C1 segment of cervical spinal cord (tissue), 14 donors: ENCODE results near the gene ABTB2.
A peak's percentile ranks its signal among the peaks of the same experiment; 100 is the strongest.
"Not testable (repeated sequence)": the region's sequence is repeated elsewhere in the genome, so short reads cannot be mapped to it uniquely, and the experiment has no call there.

Experiments used
- DNase-seq, 14 donors: peaks; one replicate each; lab custom pipeline; 2025; lab: John Stamatoyannopoulos, UW

ABTB2 gene

GRCh38 chr11:34357701-34358257 is at the start of gene ABTB2:
Gene ABTB2, minus strand, starts transcription at chr11:34358010.
- DNase-seq = peak; percentile 58 to 97 (median 90)

- DNase-seq = no peak
Measured at GRCh38 chr11:34407121-34407813, 49.5 kb upstream of the ABTB2 start.

DNA sequence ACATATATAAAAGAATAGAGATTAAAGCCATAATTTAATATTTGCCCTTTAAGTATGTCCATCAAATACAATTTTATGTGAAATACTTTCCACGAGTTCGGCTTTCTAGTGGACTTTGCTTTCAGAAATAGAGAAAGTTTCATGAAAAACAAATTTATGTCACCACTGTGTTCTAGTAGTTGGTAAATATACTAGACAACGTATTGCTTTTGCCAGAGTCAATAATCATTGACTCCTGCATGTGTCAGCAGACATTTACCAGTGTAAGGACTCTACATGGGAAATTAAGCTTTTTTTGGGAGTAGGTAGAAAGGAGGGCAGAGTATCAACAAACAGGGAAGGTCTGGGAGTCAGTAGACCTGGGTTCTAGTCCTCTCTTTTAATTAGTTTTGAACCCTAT is 48.6 kb upstream of the ABTB2 start:
- no peak for DNase-seq

- DNase-seq = no peak
Measured at GRCh38 chr11:34405079-34405858, 47.5 kb upstream of the ABTB2 start.

- no peak for DNase-seq
Measured at GRCh38 chr11:34404280-34404679, 46.5 kb upstream of the ABTB2 start.

GRCh38 chr11:34403431-34403830 is 45.6 kb upstream of the ABTB2 start:
- no peak for DNase-seq

DNA sequence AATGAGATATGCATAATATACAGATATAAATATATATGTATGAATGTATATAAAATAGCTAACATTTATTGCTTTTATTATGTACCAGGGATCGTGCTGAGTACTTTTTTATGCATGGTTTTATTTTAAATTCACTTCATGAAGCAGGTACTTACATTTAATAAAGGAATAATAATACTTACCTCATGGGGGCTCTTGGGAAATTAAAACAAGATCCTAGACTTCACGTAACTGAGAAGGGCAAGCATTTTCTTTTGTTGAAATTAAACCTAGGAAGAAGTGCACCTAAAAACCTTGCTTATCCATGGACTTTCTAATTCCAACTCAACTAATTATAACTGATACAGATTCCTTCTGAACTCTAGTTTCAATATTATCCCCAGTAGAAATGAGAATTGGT is 40.0 kb upstream of the ABTB2 start:
- no peak for DNase-seq

DNA sequence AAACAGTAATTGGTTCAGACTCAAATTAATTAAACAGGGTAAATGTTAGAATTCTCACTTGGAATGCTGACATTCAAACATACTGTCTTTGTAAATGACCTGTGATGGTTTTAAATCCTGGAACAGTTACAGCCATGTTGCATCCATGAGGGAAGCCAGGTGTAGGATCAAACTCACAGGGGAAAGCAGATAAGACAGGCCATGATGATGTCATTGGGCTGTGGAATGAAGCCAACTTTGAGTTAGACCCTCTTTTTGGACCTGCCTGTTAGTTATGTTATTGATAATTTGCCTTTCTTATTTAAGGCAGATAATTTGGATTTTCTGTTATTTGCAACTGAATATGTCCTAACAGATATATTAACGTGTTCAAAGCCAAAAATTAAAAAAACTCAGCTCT is 39.3 kb upstream of the ABTB2 start:
- no peak for DNase-seq

- no peak for DNase-seq
Measured at GRCh38 chr11:34395916-34396550, 38.2 kb upstream of the ABTB2 start.

DNA sequence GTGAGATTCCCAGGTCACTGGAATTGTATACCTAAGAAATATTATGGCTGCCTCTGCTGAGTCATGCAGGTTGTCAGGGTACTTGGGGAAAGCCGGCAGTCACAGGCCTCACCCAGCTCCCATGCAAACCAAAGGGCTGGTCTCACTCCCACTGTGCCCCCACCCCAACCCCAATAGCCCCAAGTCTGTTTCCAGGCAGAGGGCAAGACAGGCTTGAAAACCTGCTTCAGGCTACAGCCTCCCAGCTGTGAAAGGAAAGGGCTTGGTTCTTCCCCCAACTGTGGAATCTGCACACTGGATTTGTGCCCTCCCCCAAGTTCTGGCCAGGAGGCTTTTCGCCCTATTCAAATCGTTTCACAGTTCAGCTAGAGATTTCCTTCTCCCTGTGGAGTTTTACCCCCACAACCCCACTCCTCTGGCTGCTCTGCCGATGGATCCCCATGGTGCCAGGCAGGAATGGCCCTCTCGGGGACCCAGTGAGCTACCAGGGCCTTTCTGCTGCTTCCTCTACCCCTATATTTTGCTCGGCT is 37.0 kb upstream of the ABTB2 start:
- no peak for DNase-seq

GRCh38 chr11:34387653-34388052 is 29.8 kb upstream of the ABTB2 start:
- no peak for DNase-seq

DNA sequence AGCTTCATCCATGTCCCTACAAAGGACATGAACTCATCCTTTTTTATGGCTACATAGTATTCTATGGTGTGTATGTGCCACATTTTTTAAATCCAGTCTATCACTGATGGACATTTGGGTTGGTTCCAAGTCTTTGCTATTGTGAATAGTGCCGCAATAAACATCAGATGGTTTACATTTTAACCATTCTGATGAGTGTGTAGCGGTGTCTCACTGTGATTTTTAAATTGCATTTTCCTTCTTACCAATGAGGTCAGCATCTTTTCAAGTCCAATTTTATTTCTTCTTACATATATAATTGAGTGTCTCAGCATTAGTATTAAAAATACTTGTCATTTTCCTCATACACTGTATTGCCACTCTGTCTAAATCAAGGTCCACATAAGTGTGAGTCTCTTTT is 28.5 kb upstream of the ABTB2 start:
- not testable (repeated sequence) for DNase-seq

GRCh38 chr11:34382532-34383276 is 24.9 kb upstream of the ABTB2 start:
- no peak for DNase-seq

GRCh38 chr11:34381775-34382174 is 24.0 kb upstream of the ABTB2 start:
- no peak for DNase-seq

DNA sequence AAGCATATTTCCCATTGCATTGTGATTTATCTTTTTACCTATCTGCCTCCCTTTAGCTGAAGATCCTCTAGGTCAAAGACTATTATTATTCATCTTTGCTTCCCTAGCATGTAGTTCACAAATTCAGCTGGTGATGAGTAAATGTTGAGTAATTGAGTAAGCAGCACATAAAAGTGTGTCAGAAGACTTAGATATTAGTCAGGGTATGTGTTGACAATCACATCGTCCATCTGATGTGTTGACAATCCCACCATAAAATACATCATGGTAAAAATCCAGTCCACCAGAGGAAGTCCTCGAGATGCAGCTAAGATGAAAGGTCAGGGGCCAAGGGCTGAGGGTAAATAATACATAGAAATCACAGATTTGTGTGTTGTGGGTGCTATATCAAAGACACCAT is 22.9 kb upstream of the ABTB2 start:
- DNase-seq = no peak

GRCh38 chr11:34379539-34379938 is 21.7 kb upstream of the ABTB2 start:
- no peak for DNase-seq

DNA sequence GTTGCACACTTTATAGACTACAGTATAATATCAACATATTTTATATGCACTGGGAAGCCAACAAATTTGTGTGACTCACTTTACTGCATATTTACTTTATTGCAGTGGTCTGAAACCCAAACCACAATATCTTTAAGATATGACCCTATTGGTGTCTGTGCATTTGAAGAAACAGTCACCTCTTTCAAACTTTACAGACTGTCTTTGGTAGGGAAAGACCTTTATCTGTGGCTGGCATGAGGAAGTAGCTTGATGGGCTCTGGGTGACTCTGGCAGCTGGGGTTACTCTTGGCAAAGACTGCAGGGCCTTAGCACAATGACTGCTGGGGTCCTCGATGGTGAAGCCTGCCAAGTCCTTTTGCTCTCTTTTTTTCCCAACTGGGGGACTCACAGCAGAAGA is 21.3 kb upstream of the ABTB2 start:
- no peak for DNase-seq

- DNase-seq = no peak
Measured at GRCh38 chr11:34373727-34374126, 15.9 kb upstream of the ABTB2 start.

GRCh38 chr11:34366522-34366921 is 8.7 kb upstream of the ABTB2 start:
- no peak for DNase-seq

DNA sequence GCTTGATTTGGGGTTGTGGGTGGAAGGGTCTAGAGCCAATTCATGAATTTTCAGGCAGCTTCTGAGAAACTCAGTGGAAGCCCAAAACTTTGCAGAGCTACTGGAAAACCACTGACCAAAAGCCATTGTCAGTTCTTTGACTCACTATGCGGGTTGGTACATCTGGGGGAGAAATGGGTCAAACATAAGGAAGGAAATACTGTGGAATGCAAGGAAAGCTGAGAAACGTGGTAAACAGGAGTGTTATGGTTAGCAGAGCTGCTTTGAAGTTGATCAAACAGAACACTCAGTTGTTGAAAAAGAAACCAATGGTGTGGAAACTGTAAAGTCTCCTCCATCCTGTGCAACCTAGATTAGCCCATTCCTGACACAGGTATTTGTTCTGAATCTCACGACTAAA is 6.3 kb upstream of the ABTB2 start:
- no peak for DNase-seq

DNA sequence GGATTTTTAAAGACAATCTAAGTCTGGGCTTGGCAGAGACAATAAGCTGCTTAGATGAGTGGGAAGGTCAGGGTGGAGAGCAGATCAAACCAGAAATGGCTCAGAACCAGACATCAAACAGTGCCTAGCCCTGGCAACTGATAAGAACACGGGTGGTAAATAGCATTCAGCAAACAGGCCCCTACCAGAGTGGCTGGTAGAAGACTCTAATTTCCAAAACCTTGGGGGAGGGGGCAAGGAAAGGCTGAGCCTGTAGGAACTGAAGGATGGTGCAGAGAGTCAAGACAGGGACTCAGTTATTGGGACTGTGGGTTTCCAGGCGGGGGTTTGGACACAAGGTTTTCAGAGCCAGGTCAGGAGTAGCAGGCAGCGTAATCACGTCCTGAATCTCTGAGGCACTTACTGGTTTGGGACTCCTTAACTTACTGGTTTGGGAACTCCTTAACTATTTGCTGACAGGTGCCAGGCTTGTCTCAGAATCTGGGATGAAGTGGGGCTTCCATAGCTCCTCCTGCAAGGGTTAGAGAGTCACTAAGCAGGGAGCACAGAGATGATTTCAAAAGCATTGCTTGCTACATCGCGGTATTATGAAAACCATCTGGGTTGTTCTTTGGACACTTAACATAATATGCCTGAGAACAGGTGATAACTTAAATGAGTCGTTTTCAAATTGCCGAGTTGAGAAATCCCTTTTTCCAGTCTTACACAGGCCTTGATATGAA is 5.7 kb upstream of the ABTB2 start:
- no peak for DNase-seq
